Activated CD4-positive, alpha-beta T cell treated with anti-CD3 and anti-CD28 coated beads, Interleukin-2, Interleukin-6, amounts not matched to agents 100 ng/mL and 50 ng/mL, durations not matched to agents 16 hours and 8 hours (primary cell): ENCODE data around the gene TLK2.
A peak's percentile ranks its signal among the peaks of the same experiment; 100 is the strongest.
"Not testable (repeated sequence)": the region's sequence is repeated elsewhere in the genome, so short reads cannot be mapped to it uniquely, and the experiment has no call there.

Experiments used
- DNase-seq: peaks from one replicate; pipeline ENCODE4 v3.0.0-alpha.2; 2020

Gene TLK2

GRCh38 chr17:62493049-62493655, 14.5 kb downstream of the TLK2 start:
- not testable (repeated sequence) for DNase-seq

GRCh38 chr17:62494073-62494472, 15.4 kb downstream of the TLK2 start:
- not testable (repeated sequence) for DNase-seq

DNA sequence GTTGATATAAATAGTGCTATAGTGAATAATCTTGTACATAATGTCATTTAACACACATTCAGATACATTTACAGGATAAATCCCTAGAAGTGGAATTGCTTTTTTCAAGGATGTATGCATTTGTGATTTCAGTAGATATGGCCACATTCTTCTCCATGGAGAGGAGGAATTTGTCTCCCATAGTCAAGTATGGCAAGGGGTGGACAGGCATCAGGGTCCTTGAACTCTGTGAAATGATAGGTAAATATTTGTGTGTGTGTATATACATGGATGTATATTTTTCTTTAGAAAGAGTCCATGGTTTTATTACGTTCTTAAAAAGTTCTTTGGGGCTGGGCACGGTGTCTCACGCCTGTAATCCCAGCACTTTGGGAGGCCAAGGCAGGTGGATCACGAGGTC, 17.7 kb downstream of the TLK2 start:
- not testable (repeated sequence) for DNase-seq

- DNase-seq, result not testable (repeated sequence)
These were observed 20.2 kb downstream of the TLK2 start for GRCh38 chr17:62498796-62499195.

DNA sequence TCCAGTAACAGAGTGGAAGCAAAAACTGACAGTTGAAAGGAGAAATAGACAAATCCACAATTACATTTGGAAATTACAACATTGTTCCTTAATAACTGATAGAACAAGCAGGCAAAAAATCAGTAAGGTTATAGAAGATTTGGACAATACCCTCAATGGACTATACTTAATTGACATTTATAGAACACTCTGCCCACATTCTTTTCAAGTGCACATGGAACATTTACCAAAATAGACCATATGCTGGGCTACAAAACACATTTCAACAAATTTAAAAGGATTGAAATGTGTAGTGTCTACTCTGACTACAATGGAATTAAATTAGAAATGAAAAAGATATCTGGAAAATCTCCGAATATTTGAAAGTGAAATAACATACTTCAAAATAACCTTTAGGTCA, 21.8 kb downstream of the TLK2 start:
- DNase-seq, result not testable (repeated sequence)

DNA sequence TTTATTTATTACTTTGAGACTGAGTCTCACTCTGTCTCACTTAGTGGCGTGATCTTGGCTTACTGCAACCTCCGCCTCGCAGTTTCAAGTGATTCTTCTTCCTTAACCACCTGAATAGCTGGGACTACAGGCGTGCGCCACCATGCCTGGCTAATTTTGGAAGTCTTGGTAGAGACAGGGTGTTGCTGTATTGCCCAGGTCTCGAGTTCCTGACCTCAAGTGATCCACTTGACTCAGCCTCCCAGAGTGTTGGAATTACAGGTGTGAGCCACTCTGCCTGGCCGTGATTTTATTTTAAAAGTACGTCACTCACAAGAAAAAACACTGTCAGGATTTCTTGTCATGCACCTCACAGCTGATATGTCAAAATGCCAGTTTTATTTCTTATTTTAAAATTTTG, 26.2 kb downstream of the TLK2 start:
- DNase-seq, result not testable (repeated sequence)

DNA sequence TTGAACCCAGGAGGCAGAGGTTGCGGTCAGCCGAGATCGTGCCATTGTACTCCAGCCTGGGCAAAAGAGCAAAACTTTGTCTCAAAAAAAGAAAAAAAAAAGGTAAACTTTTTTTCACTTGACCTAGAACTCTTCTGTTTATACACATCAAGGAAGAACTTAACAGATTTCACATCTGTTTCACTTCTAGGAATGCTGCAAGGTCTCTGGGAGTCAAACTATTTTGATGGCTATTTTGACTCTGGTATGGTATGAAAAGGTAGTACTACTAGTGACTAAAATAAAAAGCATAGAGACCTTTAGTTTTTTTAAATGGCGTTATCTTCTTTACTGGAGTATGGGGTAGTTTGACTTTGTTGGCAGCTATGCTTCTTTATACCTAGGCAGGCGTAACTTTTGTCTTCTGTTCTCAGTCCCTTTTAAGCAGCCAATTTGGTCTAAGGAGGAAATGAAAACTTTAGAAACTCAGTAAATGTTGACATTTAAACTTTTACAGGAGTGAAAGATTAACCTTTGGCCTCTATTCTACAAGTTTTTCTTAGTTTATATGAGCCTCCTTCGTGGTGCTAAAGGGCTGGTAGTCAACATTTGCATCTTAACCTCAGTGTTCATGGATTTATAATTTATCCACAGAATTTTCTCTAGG, 28.7 kb downstream of the TLK2 start:
- DNase-seq, result not testable (repeated sequence)

DNA sequence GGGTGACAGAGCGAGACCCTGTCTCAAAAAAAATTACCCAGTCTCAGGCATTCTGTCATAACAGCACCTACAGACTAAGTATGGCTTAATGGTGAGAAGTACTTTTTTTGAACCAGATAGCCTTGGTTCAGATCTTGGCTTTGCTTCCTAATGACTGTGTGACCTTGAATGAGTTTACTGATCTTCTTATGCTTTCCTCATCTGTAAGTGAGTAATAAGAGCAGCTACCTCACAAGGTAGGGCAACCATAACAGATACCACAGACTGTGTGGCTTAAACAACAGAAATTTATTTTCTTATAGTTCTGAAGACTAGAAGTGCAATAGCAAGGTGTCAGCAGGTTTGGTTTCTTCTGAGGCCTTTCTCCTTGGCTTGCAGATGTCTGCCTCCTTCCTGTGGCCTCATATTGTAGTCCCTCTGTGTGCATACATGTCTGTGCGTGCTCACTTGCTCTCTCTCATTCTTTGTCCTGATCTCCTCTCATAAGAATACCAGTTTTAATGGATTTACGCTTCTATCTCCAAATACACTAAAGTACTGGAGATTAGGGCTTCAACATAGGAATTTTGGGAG, 31.7 kb downstream of the TLK2 start:
- peak; percentile 1 for DNase-seq

GRCh38 chr17:62511014-62511413, 32.4 kb downstream of the TLK2 start:
- DNase-seq, result not testable (repeated sequence)

DNA sequence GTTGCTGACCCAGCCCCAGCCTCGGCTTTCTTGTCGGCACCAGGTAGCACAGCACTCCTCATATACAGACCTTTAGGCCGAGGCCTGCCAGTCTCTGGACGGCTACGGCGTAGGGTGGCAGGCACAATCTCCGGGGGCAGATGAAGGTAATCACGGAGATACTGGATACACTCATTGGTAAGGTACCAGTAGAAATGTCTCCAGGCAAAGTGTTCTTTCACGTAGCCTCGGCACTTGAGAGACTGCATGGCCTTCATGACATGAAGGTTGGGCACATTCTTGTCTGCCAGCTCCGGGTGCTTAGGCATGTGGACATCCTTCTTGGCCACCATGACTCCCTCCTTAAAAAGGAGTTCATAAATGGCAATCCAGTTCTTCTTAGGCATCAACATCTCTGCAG, 37.8 kb downstream of the TLK2 start:
- DNase-seq, result not testable (repeated sequence)

- DNase-seq, result not testable (repeated sequence)
These were observed 42.7 kb downstream of the TLK2 start for GRCh38 chr17:62521295-62521694.

DNA sequence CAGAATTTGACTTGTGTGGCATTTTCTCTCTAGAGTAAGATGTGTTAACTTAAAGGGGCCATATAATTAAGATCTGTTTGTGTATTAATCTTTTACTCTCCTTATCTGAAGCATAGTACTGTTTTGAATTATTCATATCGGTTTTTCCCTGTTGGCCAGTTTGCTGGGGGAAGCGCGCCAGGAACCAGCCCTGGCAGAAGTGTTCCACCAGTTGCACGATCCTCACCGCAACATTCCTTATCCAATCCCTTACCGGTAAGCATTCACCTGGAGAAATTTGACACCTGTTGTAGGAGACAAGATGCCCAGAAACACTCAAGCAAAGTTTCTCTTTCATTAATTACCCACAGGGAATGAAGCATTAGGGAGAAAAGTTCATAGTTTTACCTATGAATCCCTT, 45.5 kb downstream of the TLK2 start:
- DNase-seq, result not testable (repeated sequence)

GRCh38 chr17:62525317-62525716, 46.7 kb downstream of the TLK2 start:
- DNase-seq, result not testable (repeated sequence)

DNA sequence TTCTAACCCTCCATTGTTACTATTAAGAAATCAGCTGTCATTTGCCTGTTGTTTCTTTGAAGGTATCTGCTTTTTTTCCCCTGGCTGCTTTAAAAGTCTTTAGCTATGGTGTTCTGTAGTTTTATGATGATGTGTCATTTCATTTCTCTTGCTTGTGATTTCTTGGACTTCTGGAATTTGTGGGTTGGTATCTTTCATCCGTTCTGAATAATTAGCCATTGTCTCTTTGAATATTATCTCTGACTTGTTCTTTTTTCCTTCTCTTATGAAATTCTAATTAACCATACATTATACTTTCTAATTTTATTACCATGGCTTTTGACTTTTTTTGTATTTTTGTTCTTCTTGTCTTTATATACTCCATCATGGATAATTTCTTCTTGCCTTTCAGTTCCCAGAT, 52.3 kb downstream of the TLK2 start:
- DNase-seq, result not testable (repeated sequence)

- DNase-seq, result not testable (repeated sequence)
These were observed 57.9 kb downstream of the TLK2 start for GRCh38 chr17:62536557-62536956.

DNA sequence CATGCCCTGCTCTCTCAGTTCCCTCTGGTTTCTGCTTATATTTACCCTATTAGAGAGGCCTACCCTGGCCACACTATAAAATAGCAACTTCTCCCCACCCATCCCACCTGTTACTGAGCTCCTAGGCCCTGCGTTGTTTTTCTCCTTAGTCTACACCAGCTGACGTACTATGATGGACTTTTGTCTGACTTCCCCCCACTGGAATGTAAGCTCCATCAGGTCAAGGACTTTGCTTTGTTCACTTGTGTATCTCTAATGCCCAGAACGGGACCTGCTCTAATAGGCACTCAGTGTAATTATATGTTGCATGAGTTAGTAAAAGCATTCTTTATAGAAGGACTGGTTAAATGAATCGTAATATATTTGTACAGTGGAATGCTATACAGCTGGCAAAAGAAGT, 62.4 kb downstream of the TLK2 start:
- not testable (repeated sequence) for DNase-seq

DNA sequence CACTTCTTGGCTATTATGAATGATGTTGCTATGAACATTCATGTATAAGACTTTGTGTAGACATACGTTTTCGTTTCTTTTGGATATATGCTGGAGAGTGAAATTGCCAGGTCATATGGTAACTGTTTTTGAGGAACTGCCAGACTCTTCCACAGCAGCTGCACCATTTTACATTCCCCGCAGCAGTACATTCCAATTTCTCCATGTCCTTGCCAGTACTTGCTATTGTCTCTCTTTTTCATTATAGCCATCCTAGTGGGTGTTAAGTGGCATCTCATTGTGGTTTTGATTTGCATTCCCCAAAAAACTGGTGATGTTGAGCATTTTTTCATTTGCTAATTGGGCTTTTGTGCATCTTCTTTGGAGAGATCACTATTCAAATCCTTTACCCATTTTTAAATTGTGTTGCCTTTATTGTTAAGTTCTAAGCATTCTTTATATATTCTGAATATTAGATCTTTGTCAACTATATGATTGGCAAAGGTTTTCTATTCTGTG, 64.7 kb downstream of the TLK2 start:
- not testable (repeated sequence) for DNase-seq

- DNase-seq, result not testable (repeated sequence)
These were observed 67.4 kb downstream of the TLK2 start for GRCh38 chr17:62546066-62546465.

DNA sequence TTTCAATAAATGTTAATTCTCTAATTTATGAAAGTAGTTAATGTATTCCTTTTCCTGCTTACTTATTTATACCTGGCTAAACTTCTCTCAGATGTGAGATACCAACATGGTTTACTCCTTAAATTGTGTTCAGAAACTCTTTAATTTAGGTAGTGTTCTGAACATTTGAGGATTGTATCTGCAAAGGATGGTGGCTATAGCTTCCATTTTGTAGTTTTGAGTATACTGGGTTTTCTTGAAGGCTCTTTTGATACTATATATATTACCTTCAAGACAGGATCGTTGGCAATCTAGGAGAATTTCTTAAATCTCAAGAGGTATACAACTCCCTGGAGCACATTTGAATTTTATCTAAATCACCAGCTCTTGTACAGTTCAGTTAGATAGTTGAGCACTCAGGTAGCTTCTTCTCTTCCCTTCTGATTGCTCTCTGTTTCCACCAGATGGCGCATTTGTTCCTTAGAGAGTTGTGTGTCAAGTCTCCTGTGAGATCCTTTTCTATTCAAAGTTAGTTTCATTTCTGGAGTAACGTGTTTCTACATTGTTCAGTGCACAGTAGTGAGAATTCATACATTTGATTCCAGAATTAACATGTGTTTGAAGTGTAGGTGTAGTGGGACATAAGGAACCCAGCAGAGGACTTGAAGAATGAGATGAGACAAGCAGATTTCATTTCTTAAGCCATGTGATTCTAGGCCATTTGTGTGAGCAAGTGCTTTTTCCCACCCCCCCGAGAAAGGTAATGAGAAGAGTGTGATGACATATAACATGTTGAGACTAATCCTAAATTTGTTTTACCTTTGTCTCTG, 74.4 kb downstream of the TLK2 start:
- peak; percentile 75 for DNase-seq

GRCh38 chr17:62557532-62557931, 78.9 kb downstream of the TLK2 start:
- not testable (repeated sequence) for DNase-seq

GRCh38 chr17:62558941-62559340, 80.3 kb downstream of the TLK2 start:
- DNase-seq, result not testable (repeated sequence)

DNA sequence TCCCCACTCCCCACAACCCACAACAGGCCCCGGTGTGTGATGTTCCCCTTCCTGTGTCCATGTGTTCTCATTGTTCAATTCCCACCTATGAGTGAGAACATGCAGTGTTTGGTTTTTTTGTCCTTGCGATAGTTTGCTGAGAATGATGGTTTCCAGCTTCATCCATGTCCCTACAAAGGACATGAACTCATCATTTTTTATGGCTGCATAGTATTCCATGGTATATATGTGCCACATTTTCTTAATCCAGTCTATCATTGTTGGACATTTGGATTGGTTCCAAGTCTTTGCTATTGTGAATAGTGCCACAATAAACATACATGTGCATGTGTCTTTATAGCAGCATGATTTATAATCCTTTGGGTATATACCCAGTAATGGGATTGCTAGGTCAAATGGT, 82.3 kb downstream of the TLK2 start:
- DNase-seq, result not testable (repeated sequence)

GRCh38 chr17:62562656-62563055, 84.0 kb downstream of the TLK2 start:
- no peak for DNase-seq
